SKM-1 treated with dmso at 0.1 percent for 144 hours (cell line): ENCODE measurements around the gene ARHGAP6.

Experiments
- DNase-seq: peaks from one replicate; lab custom pipeline; 2025; ENCODE audit not compliant: unreplicated experiment; lab: John Stamatoyannopoulos, UW

ARHGAP6 gene

GRCh38 chrX:11665168-11666111, at the start of gene ARHGAP6:
Gene ARHGAP6 (minus strand): TSS chrX:11665920. CDS start chrX:11664828, 1,092 bp downstream.
- DNase-seq: no peak

GRCh38 chrX:11704725-11705495, 39.2 kb upstream of the ARHGAP6 start:
- no peak for DNase-seq

GRCh38 chrX:11703855-11704254, 38.1 kb upstream of the ARHGAP6 start:
- DNase-seq: no peak

GRCh38 chrX:11702965-11703631, 37.4 kb upstream of the ARHGAP6 start:
- DNase-seq: no peak

GRCh38 chrX:11702420-11702819, 36.7 kb upstream of the ARHGAP6 start:
- no peak for DNase-seq

GRCh38 chrX:11698702-11699101, 33.0 kb upstream of the ARHGAP6 start:
- DNase-seq: no peak

GRCh38 chrX:11688201-11688600, 22.5 kb upstream of the ARHGAP6 start:
- no peak for DNase-seq

GRCh38 chrX:11687157-11687556, 21.4 kb upstream of the ARHGAP6 start:
- no peak for DNase-seq

GRCh38 chrX:11683057-11683456, 17.3 kb upstream of the ARHGAP6 start:
- no peak for DNase-seq

GRCh38 chrX:11678158-11678557, 12.4 kb upstream of the ARHGAP6 start:
- no peak for DNase-seq

- DNase-seq: no peak
These were observed 6.5 kb upstream of the ARHGAP6 start for GRCh38 chrX:11672213-11672612.

GRCh38 chrX:11670316-11670715, 4.6 kb upstream of the ARHGAP6 start:
- DNase-seq: no peak

- DNase-seq: no peak
These were observed 1.4 kb upstream of the ARHGAP6 start for GRCh38 chrX:11666952-11667685.

- DNase-seq: no peak
These were observed 444 bp upstream of the ARHGAP6 start for GRCh38 chrX:11666164-11666563.

GRCh38 chrX:11664211-11665167, 1.2 kb downstream of the ARHGAP6 start:
- DNase-seq: no peak

- no peak for DNase-seq
These were observed 1.9 kb downstream of the ARHGAP6 start for GRCh38 chrX:11663875-11664210.

GRCh38 chrX:11655282-11656015, 10.3 kb downstream of the ARHGAP6 start:
- DNase-seq: no peak

GRCh38 chrX:11648705-11649519, 16.8 kb downstream of the ARHGAP6 start:
- no peak for DNase-seq
